Neural progenitor cell (in vitro differentiated cells): ENCODE measurements around the gene UGT1A1.

Experiments
- EZH2 ChIP-seq: fragments of 200-600 bp; sonication (generic); IDR thresholded peaks from 2 replicates; pipeline ENCODE4 v1.6.1; 2017; ENCODE audit warnings: antibody characterized with exemption, mild to moderate bottlenecking, moderate library complexity
- EZH2phosphoT487 ChIP-seq: fragments of 200-600 bp; sonication (generic); IDR thresholded peaks from 2 replicates; pipeline ENCODE4 v1.6.1; 2017; ENCODE audit warnings: antibody characterized with exemption
- TF ChIP-seq, protein P1 (sequence below): fragments of 200-600 bp; sonication (generic); IDR thresholded peaks from 2 replicates; pipeline ENCODE4 v1.5.1; 2017; ENCODE audit warnings: antibody characterized with exemption, mild to moderate bottlenecking

DNA sequence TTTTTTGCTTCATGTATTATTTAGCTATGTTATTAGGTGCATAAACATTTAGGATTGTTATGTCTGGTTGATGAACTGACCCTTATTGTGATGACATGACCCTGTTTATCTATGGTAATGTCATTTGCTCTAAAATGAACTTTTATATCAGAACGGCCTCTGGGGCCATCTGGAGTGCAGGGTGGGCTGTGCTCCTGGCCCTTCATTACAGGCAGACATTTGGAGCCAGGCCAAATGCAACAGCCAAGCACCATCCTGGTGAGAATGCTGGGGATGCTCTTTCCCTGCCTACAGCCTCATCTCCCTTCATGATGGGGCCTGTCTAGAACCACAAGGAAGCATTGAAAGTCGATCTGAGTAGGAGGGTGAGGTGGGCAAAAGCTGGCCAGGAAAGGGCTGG lies 56.3 kb downstream of the UGT1A1 start:
- TF ChIP-seq, protein P1, sequence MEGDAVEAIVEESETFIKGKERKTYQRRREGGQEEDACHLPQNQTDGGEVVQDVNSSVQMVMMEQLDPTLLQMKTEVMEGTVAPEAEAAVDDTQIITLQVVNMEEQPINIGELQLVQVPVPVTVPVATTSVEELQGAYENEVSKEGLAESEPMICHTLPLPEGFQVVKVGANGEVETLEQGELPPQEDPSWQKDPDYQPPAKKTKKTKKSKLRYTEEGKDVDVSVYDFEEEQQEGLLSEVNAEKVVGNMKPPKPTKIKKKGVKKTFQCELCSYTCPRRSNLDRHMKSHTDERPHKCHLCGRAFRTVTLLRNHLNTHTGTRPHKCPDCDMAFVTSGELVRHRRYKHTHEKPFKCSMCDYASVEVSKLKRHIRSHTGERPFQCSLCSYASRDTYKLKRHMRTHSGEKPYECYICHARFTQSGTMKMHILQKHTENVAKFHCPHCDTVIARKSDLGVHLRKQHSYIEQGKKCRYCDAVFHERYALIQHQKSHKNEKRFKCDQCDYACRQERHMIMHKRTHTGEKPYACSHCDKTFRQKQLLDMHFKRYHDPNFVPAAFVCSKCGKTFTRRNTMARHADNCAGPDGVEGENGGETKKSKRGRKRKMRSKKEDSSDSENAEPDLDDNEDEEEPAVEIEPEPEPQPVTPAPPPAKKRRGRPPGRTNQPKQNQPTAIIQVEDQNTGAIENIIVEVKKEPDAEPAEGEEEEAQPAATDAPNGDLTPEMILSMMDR, result no peak
- TF ChIP-seq EZH2 (no peak), EZH2phosphoT487 (no peak)
